Thymus (tissue), 11 donors: ENCODE results near the gene CS. TPM values are rescaled to one million over a fixed set of nuclear protein-coding genes. Genes with fewer than 3 reads are reported as not detected.
A peak's percentile ranks its signal among the peaks of the same experiment; 100 is the strongest.
"Not testable (repeated sequence)": the region's sequence is repeated elsewhere in the genome, so short reads cannot be mapped to it uniquely, and the experiment has no call there.

Source experiments
- DNase-seq, 9 donors: peaks; one replicate each; pipeline ENCODE4 v3.0.0-alpha.2; 2013; ENCODE audit warnings: low spot score in 9 of 9, low read depth in 6 of 9, missing footprints in 1 of 9
- H3K27ac ChIP-seq, 2 donors: one replicate each; pipeline ENCODE4 v1.5.1; 2013; ENCODE audit warnings: control low read depth in 1 of 2, low read depth in 1 of 2, low read length in 1 of 2, mild to moderate bottlenecking in 1 of 2, moderate library complexity in 1 of 2
- H3K27me3 ChIP-seq, 2 donors: one replicate each; pipeline ENCODE4 v1.5.1; 2013; ENCODE audit warnings: low read length in 1 of 2; ENCODE audit not compliant: control insufficient read depth in 2 of 2, insufficient read depth in 1 of 2
- H3K36me3 ChIP-seq, 2 donors: one replicate each; pipeline ENCODE4 v1.5.1; 2013; ENCODE audit warnings: low read length in 1 of 2, mild to moderate bottlenecking in 1 of 2, moderate library complexity in 1 of 2; ENCODE audit not compliant: control insufficient read depth in 2 of 2, insufficient read depth in 2 of 2
- H3K4me1 ChIP-seq, 2 donors: one replicate each; pipeline ENCODE4 v1.5.1; 2013; ENCODE audit warnings: low read length in 2 of 2; ENCODE audit not compliant: control insufficient read depth in 2 of 2, insufficient read depth in 2 of 2
- H3K4me3 ChIP-seq, 2 donors: one replicate each; pipeline ENCODE4 v1.5.1; 2013; ENCODE audit warnings: low read length in 2 of 2, control low read depth in 1 of 2, mild to moderate bottlenecking in 1 of 2
- H3K9me3 ChIP-seq, 2 donors: one replicate each; pipeline ENCODE4 v1.5.1; 2013; ENCODE audit warnings: low read length in 1 of 2, mild to moderate bottlenecking in 1 of 2; ENCODE audit not compliant: control insufficient read depth in 2 of 2, insufficient read depth in 1 of 2
- WGBS: extraction: QIAGEN DNeasy Blood & Tissue Kit; methylation state at CpG from one replicate; pipeline ENCODE4 v1.1.7; 2013; 5-methylcytosine and 5-hydroxymethylcytosine counted together
- polyA plus RNA-seq: library from polyadenylated mRNA; stranded (reverse); fragments of 200-250 nt; gene quantifications from one replicate; pipeline ENCODE4 v1.2.3, GENCODE V29; 2013
- total RNA-seq: library from RNA; stranded (reverse); fragments of 120-200 nt; gene quantifications from one replicate; pipeline ENCODE4 v1.2.4, GENCODE V29; 2013
- donor health status: healthy.

Gene CS
- total and polyA plus RNA-seq, 2 donors: 46.3 to 53.6 TPM

DNA sequence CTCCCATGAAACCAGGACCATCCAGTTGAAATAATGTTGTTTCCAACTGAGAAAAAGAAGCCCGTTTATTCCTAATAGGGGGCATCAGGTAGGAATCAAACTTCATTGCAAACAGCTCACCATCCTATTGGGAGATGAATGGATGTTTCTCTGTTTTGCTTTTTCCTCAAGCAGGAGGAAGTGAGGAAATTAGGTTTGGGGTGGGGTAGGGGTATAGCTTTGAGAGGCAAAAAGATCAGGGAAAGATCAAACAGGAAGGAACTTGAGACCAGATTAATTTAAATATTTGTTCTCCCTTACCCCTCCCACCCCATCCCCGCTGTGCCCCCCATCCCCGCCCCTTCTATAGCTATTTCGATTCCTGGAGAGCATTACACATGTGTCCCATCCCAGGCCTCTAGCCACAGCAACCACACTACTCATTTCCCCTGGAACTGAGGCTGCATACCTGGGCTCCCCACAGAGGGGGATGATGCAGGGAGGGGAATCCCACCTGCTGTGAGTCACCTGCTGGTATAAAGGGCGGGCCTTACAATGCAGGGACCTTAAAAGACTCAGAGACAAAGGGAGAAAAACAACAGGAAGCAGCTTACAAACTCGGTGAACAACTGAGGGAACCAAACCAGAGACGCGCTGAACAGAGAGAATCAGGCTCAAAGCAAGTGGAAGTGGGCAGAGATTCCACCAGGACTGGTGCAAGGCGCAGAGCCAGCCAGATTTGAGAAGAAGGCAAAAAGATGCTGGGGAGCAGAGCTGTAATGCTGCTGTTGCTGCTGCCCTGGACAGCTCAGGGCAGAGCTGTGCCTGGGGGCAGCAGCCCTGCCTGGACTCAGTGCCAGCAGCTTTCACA, 38.4 kb upstream of the CS start, which contains the start of gene IL23A:
TSS of gene IL23A (plus strand) at position 577 of the 850 bp plus-strand sequence. CDS start at position 738, 161 bp downstream.
- Histone ChIP-seq H3K4me3 (peak within 1 kb of the TSS; percentile 36 to 46), H3K9me3 (no peaks in the 10 kb centered on the region), H3K36me3 (peaks cover 13 to 19% of the 10 kb centered on the region in 2 donors), H3K4me1 (peaks cover 18 to 33% of the 10 kb centered on the region in 2 donors), H3K27me3 (no peaks in the 10 kb centered on the region), H3K27ac (peak within 1 kb of the TSS; percentile 89 to 96)
- WGBS: 27% methylated on average over 9 of the region's 9 CpGs
- peak in 7 of 9 donors; percentile 48 to 90 (median 69) for DNase-seq

DNA sequence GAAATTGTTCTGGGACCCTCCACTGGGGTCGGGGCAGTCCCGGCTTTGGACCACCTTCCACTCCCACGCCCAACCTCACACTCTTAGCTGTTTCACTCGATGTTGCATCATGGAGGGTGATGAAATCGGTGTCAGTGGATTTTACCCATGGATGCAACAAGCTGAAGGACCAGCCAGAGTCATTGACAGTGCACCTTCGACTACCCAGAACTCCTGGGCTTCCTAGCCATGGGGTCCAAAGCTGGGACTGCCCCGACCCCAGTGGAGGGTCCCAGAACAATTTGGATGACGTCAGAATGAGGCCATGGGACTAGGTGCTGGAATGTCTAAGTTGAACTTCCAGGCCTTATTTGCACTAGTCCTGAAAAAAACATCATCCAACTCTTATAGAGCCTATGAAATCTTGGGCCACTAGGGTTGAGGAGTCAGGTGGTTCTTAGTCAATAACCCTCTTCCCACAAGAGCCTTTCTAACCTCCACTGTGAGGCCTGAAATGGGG, 37.7 kb upstream of the CS start:
- Histone ChIP-seq H3K9me3 (no peaks in the 10 kb centered on the region), H3K27ac (peak overlapping the region; percentile 32 to 96)

DNA sequence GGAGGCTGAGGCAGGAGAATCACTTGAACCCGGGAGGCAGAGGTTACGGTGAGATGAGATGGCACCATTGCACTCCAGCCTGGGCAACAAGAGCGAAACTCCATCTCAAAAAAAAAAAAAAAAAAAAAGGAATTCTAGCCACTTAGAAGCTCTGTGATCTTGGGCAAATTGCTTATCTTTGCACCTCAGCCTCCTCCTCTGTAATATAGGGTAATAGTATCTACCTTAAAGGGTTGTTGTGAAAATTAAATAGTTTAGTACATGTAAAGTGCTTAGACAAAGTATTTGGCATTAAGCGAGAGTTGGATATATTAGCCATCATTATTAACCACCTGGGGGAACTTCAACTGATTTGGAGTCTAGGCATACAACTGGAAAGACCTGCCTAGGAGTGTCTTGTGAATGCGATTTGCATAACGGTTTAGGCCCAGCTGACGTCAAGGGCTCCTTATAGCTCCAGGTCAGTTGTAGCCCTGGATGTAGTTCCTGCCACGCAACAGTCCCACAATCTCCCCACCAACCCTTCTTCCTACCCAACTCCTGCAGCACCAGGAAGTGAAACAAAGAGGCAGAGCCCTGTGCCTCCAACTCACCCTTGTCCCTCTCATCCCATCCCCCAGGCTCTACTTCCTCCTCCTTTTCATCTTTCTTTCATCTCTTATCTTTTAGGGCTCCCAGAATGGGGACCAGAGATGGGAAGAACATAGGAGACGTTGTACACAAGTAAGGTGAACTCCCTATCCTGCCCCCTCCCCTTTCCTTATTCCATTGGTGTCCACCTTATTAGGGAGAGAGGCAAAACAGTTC, 36.4 kb upstream of the CS start:
- DNase-seq: no peak
- Histone ChIP-seq H3K27me3 (no peaks in the 10 kb centered on the region), H3K9me3 (no peaks in the 10 kb centered on the region), H3K36me3 (peaks cover 4 to 5% of the 10 kb centered on the region in 2 donors), H3K27ac (no peak overlapping the region), H3K4me1 (peaks cover 27 to 46% of the 10 kb centered on the region in 2 donors), H3K4me3 (no peak overlapping the region)
- WGBS: 97% methylated on average over 9 of the region's 9 CpGs

More for the DNA sequence above, 37.7 kb upstream of the CS start:
- Histone ChIP-seq H3K4me3 (no peak overlapping the region), H3K4me1 (peaks cover 24 to 41% of the 10 kb centered on the region in 2 donors), H3K27me3 (no peaks in the 10 kb centered on the region), H3K36me3 (peaks cover 5 to 11% of the 10 kb centered on the region in 2 donors)
- no peak for DNase-seq
- 96% methylated on average over 8 of the region's 8 CpGs for WGBS

DNA sequence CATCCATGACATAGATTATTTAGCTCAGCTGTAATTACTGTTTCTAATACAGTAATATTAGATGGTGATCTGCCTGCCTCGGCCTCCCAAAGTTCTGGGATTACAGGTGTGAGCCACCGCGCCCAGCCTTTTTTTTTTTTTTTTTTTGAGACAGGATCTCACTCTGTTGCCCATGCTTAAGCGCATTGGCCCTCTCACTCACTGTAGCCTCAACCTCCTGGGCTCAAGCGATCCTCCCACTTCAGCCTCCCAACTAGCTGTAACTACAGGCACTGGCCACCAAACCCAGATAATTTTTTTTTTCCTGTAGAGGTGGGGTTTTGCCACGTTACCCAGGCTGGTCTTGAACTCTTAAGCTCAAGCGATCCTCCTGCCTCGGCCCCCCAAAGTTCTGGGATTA, 35.4 kb upstream of the CS start:
- 99% methylated on average over 8 of the region's 8 CpGs for WGBS
- H3K4me1 ChIP-seq: peaks cover 27 to 46% of the 10 kb centered on the region in 2 donors
- H3K27ac ChIP-seq, DNase-seq, H3K36me3 ChIP-seq, H3K9me3 ChIP-seq, H3K4me3 ChIP-seq, H3K27me3 ChIP-seq: not testable (repeated sequence)

DNA sequence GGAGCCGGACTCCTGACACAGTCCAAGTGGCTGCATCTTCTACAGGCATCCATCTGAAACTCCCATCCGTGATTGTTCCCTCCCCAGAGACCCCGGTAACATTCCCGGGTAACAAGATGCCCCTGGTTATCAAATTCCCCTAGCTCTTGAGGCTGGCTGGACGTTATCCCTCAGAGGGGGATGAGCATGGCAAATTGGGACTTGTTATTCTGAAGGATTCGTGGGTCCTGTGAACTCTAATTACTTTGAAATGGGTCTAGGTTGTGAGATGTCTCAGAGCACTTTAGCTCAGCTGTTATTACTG, 34.3 kb upstream of the CS start:
- Histone ChIP-seq H3K4me1 (peaks cover 22 to 40% of the 10 kb centered on the region in 2 donors), H3K36me3 (no peaks in the 10 kb centered on the region), H3K27ac (peak overlapping the region; percentile 97 to 98), H3K4me3 (peak overlapping the region; percentile 84 to 85), H3K9me3 (no peaks in the 10 kb centered on the region), H3K27me3 (no peaks in the 10 kb centered on the region)
- no peak for DNase-seq
- WGBS: 7% methylated on average over 6 of the region's 6 CpGs

DNA sequence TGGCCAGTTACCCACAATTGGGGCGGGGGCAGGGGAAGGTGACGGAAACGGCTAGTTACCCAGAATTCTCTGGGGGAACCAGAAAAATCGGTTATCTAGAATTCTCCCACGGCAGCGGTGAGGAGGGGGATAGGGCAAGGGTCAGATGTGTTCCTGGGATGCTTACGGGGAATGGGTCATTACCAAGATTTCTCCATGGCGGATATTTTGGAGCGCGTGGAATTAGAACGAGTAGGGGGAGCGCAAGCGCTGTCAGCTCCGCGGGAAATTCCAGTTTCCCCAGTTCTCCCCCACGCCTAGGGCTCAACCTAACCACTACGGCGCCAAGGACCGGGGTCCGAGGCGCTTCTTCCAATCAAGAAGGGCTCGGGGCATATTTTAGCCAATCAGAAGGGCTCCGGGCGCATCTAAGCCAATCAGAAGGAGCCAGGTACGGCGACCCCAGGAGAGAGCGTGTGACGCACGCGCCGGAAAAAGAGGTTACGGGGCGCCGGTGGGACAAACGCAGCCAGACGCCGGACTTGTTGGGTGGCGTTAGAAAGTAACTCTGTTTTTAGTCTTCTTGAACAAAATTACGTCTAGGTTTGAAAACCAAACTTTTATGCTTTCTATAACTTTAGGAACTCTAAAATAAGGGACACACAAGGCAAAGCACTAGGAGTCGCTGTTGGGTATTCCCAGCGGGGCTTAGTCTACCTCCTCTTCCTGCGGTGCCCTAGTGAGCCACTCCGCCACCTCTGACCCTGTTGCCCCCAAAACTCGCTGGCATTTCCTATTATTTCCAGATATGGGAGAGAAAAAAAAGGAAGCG, 33.8 kb upstream of the CS start, which contains the start of gene PAN2:
TSS of gene PAN2 (minus strand) at position 322 of the 811 bp plus-strand sequence. CDS start 906 bp downstream, outside the sequence.
- no peaks in the 10 kb centered on the region for H3K9me3 ChIP-seq
- no peaks in the 10 kb centered on the region for H3K27me3 ChIP-seq
- peak within 1 kb of the TSS; percentile 97 to 98 for H3K27ac ChIP-seq
- peak; percentile 89 to 99 (median 96) for DNase-seq
- H3K4me3 ChIP-seq: peak within 1 kb of the TSS; percentile 84 to 85
- H3K4me1 ChIP-seq: peaks cover 18 to 34% of the 10 kb centered on the region in 2 donors
- WGBS: under 1% methylated on average over 45 of the region's 45 CpGs
- H3K36me3 ChIP-seq: no peaks in the 10 kb centered on the region

DNA sequence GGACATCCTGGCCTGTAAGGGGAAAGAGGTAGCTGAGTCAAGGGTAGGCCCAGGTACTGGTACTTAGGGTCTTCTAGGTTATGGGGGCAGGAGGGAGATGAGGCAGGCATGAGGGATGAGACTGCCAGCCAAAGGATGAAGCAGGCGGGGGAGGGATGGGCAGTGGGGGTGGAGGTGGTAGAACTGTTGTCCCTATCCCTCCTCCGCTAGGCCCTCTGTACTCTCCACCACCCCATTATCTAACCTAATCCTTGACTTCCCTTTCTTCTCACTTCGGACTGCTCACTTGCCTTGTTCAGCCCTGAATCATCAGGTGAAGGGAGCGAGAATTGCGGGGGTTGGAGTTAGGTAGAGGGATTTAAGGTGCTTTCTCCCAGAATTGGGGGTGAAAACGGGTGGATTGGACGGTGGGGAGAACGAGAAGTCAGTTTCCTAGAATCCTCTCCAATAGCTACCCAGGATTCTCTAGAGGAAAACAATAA, 33.1 kb upstream of the CS start:
- peak in 2 of 9 donors; percentile 15 to 30 for DNase-seq
- H3K36me3 ChIP-seq: peaks cover under 1 to 4% of the 10 kb centered on the region in 2 donors
- 16% methylated on average over 8 of the region's 8 CpGs for WGBS
- H3K4me3 ChIP-seq: peak overlapping the region; percentile 84 to 85
- peak overlapping the region; percentile 97 to 98 for H3K27ac ChIP-seq
- H3K4me1 ChIP-seq: peaks cover 16 to 29% of the 10 kb centered on the region in 2 donors
- H3K9me3 ChIP-seq: no peaks in the 10 kb centered on the region
- no peaks in the 10 kb centered on the region for H3K27me3 ChIP-seq

DNA sequence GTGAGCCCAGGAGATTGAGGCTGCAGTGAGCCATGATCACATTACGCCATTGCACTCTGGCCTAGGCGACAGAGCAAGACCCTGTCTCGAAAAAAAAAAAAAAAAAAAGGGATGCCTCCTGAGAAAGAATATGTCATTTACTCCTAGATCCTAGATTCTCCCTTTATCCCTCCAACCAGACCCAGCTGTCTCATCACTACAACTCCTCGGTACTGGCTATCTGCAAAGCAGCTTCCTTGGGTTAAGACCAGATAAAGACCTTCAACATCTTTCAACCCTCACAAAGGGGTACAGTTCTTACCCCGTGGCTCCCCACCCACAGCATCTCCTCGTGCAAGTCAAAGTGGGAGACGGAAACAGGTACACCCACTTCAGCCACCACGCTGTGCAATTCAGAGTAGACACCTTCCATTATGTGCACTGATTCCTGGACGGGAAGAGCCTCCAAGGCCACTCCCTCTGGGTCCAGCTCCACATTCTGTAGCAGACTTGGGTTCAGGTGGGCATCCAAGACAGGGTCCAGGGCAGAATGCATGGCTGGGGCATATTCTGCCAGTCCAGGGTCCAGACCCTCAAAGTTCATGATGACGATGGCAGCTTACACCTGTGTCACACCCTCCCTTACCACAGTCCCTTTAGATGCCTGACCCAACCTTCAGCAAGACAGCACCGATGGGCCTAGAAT, 32.5 kb upstream of the CS start:
- 96% methylated on average over 11 of the region's 11 CpGs for WGBS
- Histone ChIP-seq H3K4me1 (peaks cover 15 to 23% of the 10 kb centered on the region in 2 donors), H3K4me3 (peak overlapping the region; percentile 84 to 85), H3K27ac (peak overlapping the region; percentile 97 to 98), H3K36me3 (peaks cover 4 to 10% of the 10 kb centered on the region in 2 donors), H3K27me3 (no peaks in the 10 kb centered on the region), H3K9me3 (no peaks in the 10 kb centered on the region)
- no peak for DNase-seq
